NCI-H446 treated with DMSO at 0.1 percent for 48 hours (cell line): ENCODE results near the gene WNT7B.

Experiments used
- DNase-seq: peaks from one replicate; lab custom pipeline; 2025; lab: John Stamatoyannopoulos, UW

Gene WNT7B

GRCh38 chr22:45906946-45907345 lies 70.0 kb downstream of the WNT7B start:
- no peak for DNase-seq

- DNase-seq = no peak
These were observed 70.8 kb downstream of the WNT7B start for GRCh38 chr22:45905924-45906865.

GRCh38 chr22:45905326-45905923 lies 71.5 kb downstream of the WNT7B start:
- no peak for DNase-seq

GRCh38 chr22:45904236-45904635 lies 72.7 kb downstream of the WNT7B start:
- DNase-seq = no peak

- no peak for DNase-seq
These were observed 73.4 kb downstream of the WNT7B start for GRCh38 chr22:45903355-45904135.

- no peak for DNase-seq
These were observed 79.2 kb downstream of the WNT7B start for GRCh38 chr22:45897736-45898135.

- no peak for DNase-seq
These were observed 79.9 kb downstream of the WNT7B start for GRCh38 chr22:45896964-45897538.

- DNase-seq = no peak
These were observed 80.6 kb downstream of the WNT7B start for GRCh38 chr22:45896153-45896951.

- DNase-seq = no peak
These were observed 81.4 kb downstream of the WNT7B start for GRCh38 chr22:45895436-45896152.

GRCh38 chr22:45893516-45893915 lies 83.4 kb downstream of the WNT7B start:
- DNase-seq = no peak

GRCh38 chr22:45892681-45893461 lies 84.1 kb downstream of the WNT7B start:
- no peak for DNase-seq

- no peak for DNase-seq
These were observed 84.9 kb downstream of the WNT7B start for GRCh38 chr22:45891996-45892621.

GRCh38 chr22:45891471-45891995 lies 85.4 kb downstream of the WNT7B start:
- no peak for DNase-seq

- no peak for DNase-seq
These were observed 85.9 kb downstream of the WNT7B start for GRCh38 chr22:45891021-45891421.

GRCh38 chr22:45890351-45890635 lies 86.7 kb downstream of the WNT7B start:
- DNase-seq = no peak

GRCh38 chr22:45889539-45890350 lies 87.2 kb downstream of the WNT7B start:
- DNase-seq = no peak

GRCh38 chr22:45889093-45889538 lies 87.8 kb downstream of the WNT7B start:
- no peak for DNase-seq
